Panc1 (cell line): ENCODE measurements around the gene PCIF1.
"Not testable (repeated sequence)": the region's sequence is repeated elsewhere in the genome, so short reads cannot be mapped to it uniquely, and the experiment has no call there.

Experiments used
- REST ChIP-seq, 2 experiments: IDR thresholded peaks; 2 replicates each; pipeline ENCODE4 v1.6.1; 2011 to 2012; ENCODE audit warnings: low read depth in 2 of 2, control low read depth in 1 of 2, low read length in 1 of 2, mild to moderate bottlenecking in 1 of 2, moderate library complexity in 1 of 2; ENCODE audit not compliant: insufficient read depth in 1 of 2
- SIN3A ChIP-seq: IDR thresholded peaks from 2 replicates; pipeline ENCODE4 v1.6.1; 2012; ENCODE audit warnings: low read depth, mild to moderate bottlenecking, low read length, moderate library complexity, borderline replicate concordance; ENCODE audit not compliant: insufficient read depth
- TCF7L2 ChIP-seq: IDR thresholded peaks from 2 replicates; pipeline ENCODE4 v1.6.1; 2011; ENCODE audit warnings: mild to moderate bottlenecking, low read depth, low read length, inconsistent platforms
- TF ChIP-seq, protein P1 (sequence below): fragments of 450-650 bp; IDR thresholded peaks from 2 replicates; pipeline ENCODE4 v1.5.1; 2017; ENCODE audit warnings: mild to moderate bottlenecking

GRCh38 chr20:45995495-45996097 lies 61.1 kb downstream of the PCIF1 start:
- TF ChIP-seq, protein P1, sequence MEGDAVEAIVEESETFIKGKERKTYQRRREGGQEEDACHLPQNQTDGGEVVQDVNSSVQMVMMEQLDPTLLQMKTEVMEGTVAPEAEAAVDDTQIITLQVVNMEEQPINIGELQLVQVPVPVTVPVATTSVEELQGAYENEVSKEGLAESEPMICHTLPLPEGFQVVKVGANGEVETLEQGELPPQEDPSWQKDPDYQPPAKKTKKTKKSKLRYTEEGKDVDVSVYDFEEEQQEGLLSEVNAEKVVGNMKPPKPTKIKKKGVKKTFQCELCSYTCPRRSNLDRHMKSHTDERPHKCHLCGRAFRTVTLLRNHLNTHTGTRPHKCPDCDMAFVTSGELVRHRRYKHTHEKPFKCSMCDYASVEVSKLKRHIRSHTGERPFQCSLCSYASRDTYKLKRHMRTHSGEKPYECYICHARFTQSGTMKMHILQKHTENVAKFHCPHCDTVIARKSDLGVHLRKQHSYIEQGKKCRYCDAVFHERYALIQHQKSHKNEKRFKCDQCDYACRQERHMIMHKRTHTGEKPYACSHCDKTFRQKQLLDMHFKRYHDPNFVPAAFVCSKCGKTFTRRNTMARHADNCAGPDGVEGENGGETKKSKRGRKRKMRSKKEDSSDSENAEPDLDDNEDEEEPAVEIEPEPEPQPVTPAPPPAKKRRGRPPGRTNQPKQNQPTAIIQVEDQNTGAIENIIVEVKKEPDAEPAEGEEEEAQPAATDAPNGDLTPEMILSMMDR, result not testable (repeated sequence)
- not testable (repeated sequence) for TF ChIP-seq REST (IDR thresholded peaks at IDR 0.05; ENCODE audit: insufficient read depth in 1 of 2, low read depth in 2 of 2, low read length in 1 of 2); TCF7L2; SIN3A
